Measurements from ENCODE around the gene BMX. TPM values are rescaled to one million over a fixed set of nuclear protein-coding genes. Genes with fewer than 3 reads are reported as not detected.

The BMX gene
- total and polyA plus RNA-seq, 10 of the 15 experiments (the other 5 are each of a cell fraction or from before 2014, with no cell fraction given) = not detected

DNA sequence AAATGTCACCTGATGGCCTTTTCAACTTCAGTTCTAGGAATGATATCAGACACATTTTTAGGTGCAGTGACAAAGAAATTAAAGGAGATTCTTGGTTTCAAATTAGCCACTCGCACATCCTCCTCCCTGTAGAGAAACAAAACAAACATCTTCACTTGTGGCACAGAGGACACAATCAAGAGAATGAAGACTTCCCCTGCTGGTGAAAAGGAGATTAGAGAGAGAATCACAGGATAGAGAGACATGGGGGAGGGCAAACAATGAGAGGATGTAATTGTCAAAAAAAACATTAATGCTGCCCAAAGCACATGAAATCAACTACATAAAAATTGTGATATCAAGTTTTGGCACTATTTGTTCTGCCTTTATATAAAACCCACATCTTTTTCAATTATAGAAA lies 65.6 kb downstream of the BMX start:
- ChIA-PET RAD21 (ENCODE audit: unreplicated experiment) (interaction anchor here (1.7 kb wide), 1 partner anchor 99 kb away, joined by 6 read pairs; no protein-coding TSS in a partner anchor), POLR2A (no interaction called here), CTCF (interaction anchor here (0.9 to 2.6 kb wide), 4 partner anchors 59 to 103 kb away, joined by 3 to 16 read pairs (median 6); partner anchors contain the start of gene BMX), SMC1A (ENCODE audit: uncharacterized antibody, unreplicated experiment) (interaction anchor here (2.3 kb wide), 1 partner anchor 95 kb away, joined by 14 read pairs; no protein-coding TSS in a partner anchor)
- peak; percentile 57; the same call in 2 of the 3 replicates for ATAC-seq
- no peak overlapping the region for H3K27ac ChIP-seq (ENCODE audit: control insufficient read depth, insufficient read depth)
- no TSS peak for BruUV-seq (replicated peaks)
- H3K9ac ChIP-seq (ENCODE audit: control insufficient read depth, insufficient read depth, low read length) = no peak overlapping the region
- WGBS (ENCODE audit: insufficient coverage, insufficient replicate concordance, low lambda C conversion rate, missing lambda C conversion rate) = 0% methylated on average over 1 of the region's 1 CpG
- no peak overlapping the region for H3K4me3 ChIP-seq
- no peak overlapping the region for H2AFZ ChIP-seq (ENCODE audit: control insufficient read depth, low read depth, low read length)
- FAIRE-seq = no peak
- in situ Hi-C loops (cut with MboI) (loop anchor here (5.0 kb wide), 1 partner anchor 219 kb away; no protein-coding TSS in a partner anchor), intact Hi-C loops (cut with micrococcal nuclease; ENCODE audit: unreplicated experiment) (loop anchor here (5.0 kb wide), 1 partner anchor 219 kb away; no protein-coding TSS in a partner anchor)
- H3K27me3 ChIP-seq (replicated peaks in 1 of 2; ENCODE audit: control insufficient read depth in 2 of 2, insufficient read depth in 2 of 2, low read length in 1 of 2) = no peaks in the 10 kb centered on the region; a peak in 1 of 4 replicates
- H3K9me3 ChIP-seq (replicated peaks; ENCODE audit: control insufficient read depth, insufficient read depth, low read length) = no peaks in the 10 kb centered on the region
- no peak for TF ChIP-seq SMAD1 (IDR thresholded peaks at IDR 0.05; ENCODE audit: low read depth, partially characterized antibody)
- TF ChIP-seq ZNF24 (IDR thresholded peaks at IDR 0.05) = no peak
- TF ChIP-seq HDAC2 (IDR thresholded peaks at IDR 0.05) = no peak
- TF ChIP-seq POLR2AphosphoS5 (IDR thresholded peaks at IDR 0.05; ENCODE audit: low read length) = no peak
- no peak for TF ChIP-seq GABPA (IDR thresholded peaks at IDR 0.05; ENCODE audit: low read depth)
- H3K79me2 ChIP-seq (ENCODE audit: control insufficient read depth, insufficient read depth, low read length) = no peaks in the 10 kb centered on the region
- H3K4me2 ChIP-seq (ENCODE audit: control insufficient read depth, insufficient read depth) = no peak overlapping the region
- no peaks in the 10 kb centered on the region for H4K20me1 ChIP-seq (ENCODE audit: control insufficient read depth, insufficient read depth)
- H3K4me1 ChIP-seq (ENCODE audit: control insufficient read depth, insufficient read depth, low read length) = no peaks in the 10 kb centered on the region
- no peaks in the 10 kb centered on the region for H3K36me3 ChIP-seq (ENCODE audit: control insufficient read depth in 2 of 2, insufficient read depth in 2 of 2, low read length in 1 of 2)
- DNase-seq (ENCODE audit: low read depth, low spot score) = no peak

GRCh38 chrX:15567267-15567666 lies 66.7 kb downstream of the BMX start:
- no TSS peak for BruUV-seq (replicated peaks)
- Histone ChIP-seq H3K27me3 (replicated peaks in 1 of 2; ENCODE audit: control insufficient read depth in 2 of 2, insufficient read depth in 2 of 2, low read length in 1 of 2) (peaks cover 0 to 4% of the 10 kb centered on the region in 2 experiments; a peak in 1 of 4 replicates), H3K4me1 (ENCODE audit: control insufficient read depth, insufficient read depth, low read length) (no peaks in the 10 kb centered on the region), H3K4me2 (ENCODE audit: control insufficient read depth, insufficient read depth) (no peak overlapping the region), H3K79me2 (ENCODE audit: control insufficient read depth, insufficient read depth, low read length) (no peaks in the 10 kb centered on the region), H3K4me3 (no peak overlapping the region), H3K9me3 (replicated peaks; ENCODE audit: control insufficient read depth, insufficient read depth, low read length) (no peaks in the 10 kb centered on the region), H3K27ac (ENCODE audit: control insufficient read depth, insufficient read depth) (no peak overlapping the region), H3K9ac (ENCODE audit: control insufficient read depth, insufficient read depth, low read length) (no peak overlapping the region), H2AFZ (ENCODE audit: control insufficient read depth, low read depth, low read length) (no peak overlapping the region), H4K20me1 (ENCODE audit: control insufficient read depth, insufficient read depth) (no peaks in the 10 kb centered on the region), H3K36me3 (ENCODE audit: control insufficient read depth in 2 of 2, insufficient read depth in 2 of 2, low read length in 1 of 2) (no peaks in the 10 kb centered on the region)
- intact Hi-C loops (cut with micrococcal nuclease; ENCODE audit: unreplicated experiment) (loop anchor here (5.0 kb wide), 1 partner anchor 220 kb away; no protein-coding TSS in a partner anchor), in situ Hi-C loops (cut with MboI) (loop anchor here (5.0 kb wide), 1 partner anchor 220 kb away; no protein-coding TSS in a partner anchor)
- WGBS (ENCODE audit: insufficient coverage, insufficient replicate concordance, low lambda C conversion rate, missing lambda C conversion rate) = 0% methylated on average over 1 of the region's 1 CpG
- CTCF ChIA-PET = interaction anchor here (0.9 kb wide), 1 partner anchor 104 kb away, joined by 3 read pairs; no protein-coding TSS in a partner anchor
- SMC1A ChIA-PET (ENCODE audit: uncharacterized antibody, unreplicated experiment) = no interaction called here
- RAD21 ChIA-PET (ENCODE audit: unreplicated experiment) = no interaction called here
- FAIRE-seq (no peak), ATAC-seq (no peak), DNase-seq (ENCODE audit: low read depth, low spot score) (no peak)
- POLR2A ChIA-PET = no interaction called here
- TF ChIP-seq HSF1 (IDR thresholded peaks at IDR 0.05; ENCODE audit: low read depth, low read length) (no peak), HCFC1 (IDR thresholded peaks at IDR 0.05; ENCODE audit: low read length) (no peak), HDAC6 (IDR thresholded peaks at IDR 0.05; ENCODE audit: unreplicated experiment) (no peak), BCL11A (IDR thresholded peaks at IDR 0.05; ENCODE audit: low read depth, low read length) (no peak), BHLHE40 (IDR thresholded peaks at IDR 0.05; ENCODE audit: borderline replicate concordance in 1 of 2, low read depth in 2 of 2, low read length in 1 of 2) (no peak), MLLT1 (IDR thresholded peaks at IDR 0.05) (no peak), E2F8 (IDR thresholded peaks at IDR 0.05; ENCODE audit: low read depth, partially characterized antibody) (no peak)
